ENCODE measurements around the gene KPNA1. TPM values are rescaled to one million over a fixed set of nuclear protein-coding genes. Genes with fewer than 3 reads are reported as not detected.
A peak's percentile ranks its signal among the peaks of the same experiment; 100 is the strongest.

The KPNA1 gene
- total RNA-seq, 1 donor from 2014 or later: 22.4 TPM

DNA sequence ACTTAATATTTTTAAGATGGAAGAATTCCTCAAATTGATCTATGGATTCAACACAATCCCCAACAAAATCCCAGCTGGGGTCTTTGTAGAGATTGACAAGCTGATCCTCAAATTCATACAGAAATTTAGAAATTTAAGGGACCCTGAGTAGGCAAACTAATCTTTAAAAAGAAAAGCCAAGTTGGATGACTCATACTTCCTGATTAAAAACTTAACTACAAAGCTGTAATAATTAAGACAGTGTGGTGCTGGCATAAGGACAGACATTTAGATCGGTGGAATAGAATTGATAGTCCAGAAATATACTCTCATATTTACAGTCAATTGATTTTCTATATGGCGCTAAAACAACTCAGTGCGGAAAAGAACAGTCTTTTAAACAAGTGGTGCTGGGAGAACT lies 119.2 kb downstream of the KPNA1 start:
- no peak overlapping the region for H3K4me3 ChIP-seq (ENCODE audit: low read length in 3 of 3)
- H3K9ac ChIP-seq (ENCODE audit: low read depth in 1 of 3, low read length in 3 of 3): no peak overlapping the region
- no peak overlapping the region for H3K27ac ChIP-seq (ENCODE audit: low read depth, low read length)
- H3K36me3 ChIP-seq (ENCODE audit: control insufficient read depth in 3 of 3, insufficient read depth in 3 of 3, low read length in 3 of 3): no peaks in the 10 kb centered on the region
- H3K4me1 ChIP-seq (ENCODE audit: control insufficient read depth in 3 of 3, insufficient read depth in 3 of 3, low read length in 3 of 3): peaks cover 0 to 2% (median 0%) of the 10 kb centered on the region in 3 donors
- no peaks in the 10 kb centered on the region for H3K27me3 ChIP-seq (ENCODE audit: control insufficient read depth in 3 of 3, insufficient read depth in 3 of 3, low read length in 3 of 3)
- no peaks in the 10 kb centered on the region for H3K9me3 ChIP-seq (ENCODE audit: control insufficient read depth in 3 of 3, low read length in 3 of 3)

DNA sequence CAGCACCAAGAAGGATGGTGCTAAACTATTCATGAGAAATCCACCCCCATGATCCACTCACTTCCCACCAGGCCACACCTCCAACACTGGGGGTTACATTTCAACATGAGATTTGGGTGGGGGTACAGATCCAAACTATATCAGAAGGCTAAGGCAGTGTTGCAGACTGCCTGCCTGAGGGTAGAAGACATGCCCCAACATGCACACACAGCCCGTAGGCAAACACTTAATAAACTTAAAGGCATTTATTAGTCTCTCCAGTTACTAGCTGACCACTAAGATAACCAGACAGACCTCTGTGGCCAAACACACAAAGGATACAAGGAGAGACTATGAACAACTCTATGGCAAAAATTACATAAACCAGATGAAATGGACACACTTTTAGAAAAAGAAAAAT lies 120.6 kb downstream of the KPNA1 start:
- peaks cover 0 to 2% (median 0%) of the 10 kb centered on the region in 3 donors for H3K4me1 ChIP-seq (ENCODE audit: control insufficient read depth in 3 of 3, insufficient read depth in 3 of 3, low read length in 3 of 3)
- H3K9ac ChIP-seq (ENCODE audit: low read depth in 1 of 3, low read length in 3 of 3): no peak overlapping the region
- no peaks in the 10 kb centered on the region for H3K27me3 ChIP-seq (ENCODE audit: control insufficient read depth in 3 of 3, insufficient read depth in 3 of 3, low read length in 3 of 3)

DNA sequence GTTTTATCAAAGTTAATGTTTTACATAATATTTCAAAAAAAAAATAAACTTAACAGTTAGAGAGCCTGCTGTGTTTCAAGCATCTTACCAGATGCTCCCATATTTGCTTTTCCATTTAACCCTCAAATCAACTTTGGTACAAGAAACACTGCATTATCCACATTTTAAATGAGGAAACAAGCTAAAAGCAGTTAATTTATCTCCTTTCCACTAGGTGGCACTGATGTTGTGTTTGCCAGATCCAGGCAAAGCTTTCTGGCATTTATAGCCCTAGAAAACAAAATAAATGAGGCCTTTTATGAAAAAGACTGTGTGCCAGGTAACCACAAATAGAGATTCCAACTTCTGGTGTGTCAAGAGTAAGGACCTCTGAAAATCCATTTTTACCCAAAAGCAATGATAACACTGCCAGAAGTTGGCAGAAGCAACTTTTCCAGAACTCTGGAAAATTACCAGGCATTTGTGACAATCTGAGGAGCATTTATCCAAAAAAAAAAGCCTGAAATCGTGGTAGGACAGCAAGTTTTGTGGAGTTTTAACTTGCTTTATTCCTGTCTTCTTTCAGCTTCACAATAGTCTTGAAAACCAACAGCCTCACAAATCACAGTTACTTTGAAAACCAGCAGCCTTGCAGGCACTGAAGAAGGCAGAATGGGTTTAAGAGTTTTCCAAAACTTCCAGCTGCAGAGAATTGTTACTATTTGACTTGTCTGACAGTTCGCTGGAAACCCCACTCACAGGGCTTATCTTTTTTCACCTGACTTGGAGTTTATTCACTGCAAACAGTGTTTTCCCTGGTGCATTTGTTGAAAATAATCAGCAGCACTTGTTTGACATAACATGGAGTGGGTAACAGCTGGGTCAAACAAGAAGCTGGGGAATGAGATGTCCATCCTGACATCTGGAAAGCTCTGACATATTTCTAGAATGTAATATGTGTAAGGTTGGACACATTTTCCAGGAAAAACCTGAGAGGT lies 121.6 kb downstream of the KPNA1 start:
- no peaks in the 10 kb centered on the region for H3K36me3 ChIP-seq (ENCODE audit: control insufficient read depth in 3 of 3, insufficient read depth in 3 of 3, low read length in 3 of 3)
- H3K4me1 ChIP-seq (ENCODE audit: control insufficient read depth in 3 of 3, insufficient read depth in 3 of 3, low read length in 3 of 3): peaks cover 0 to 2% (median 0%) of the 10 kb centered on the region in 3 donors
- peak overlapping the region in 1 of 3 donors; percentile 16 for H3K9ac ChIP-seq (ENCODE audit: low read depth in 1 of 3, low read length in 3 of 3)
- no peaks in the 10 kb centered on the region for H3K9me3 ChIP-seq (ENCODE audit: control insufficient read depth in 3 of 3, low read length in 3 of 3)
- no peak overlapping the region for H3K4me3 ChIP-seq (ENCODE audit: low read length in 3 of 3)
- H3K27ac ChIP-seq (ENCODE audit: low read depth, low read length): no peak overlapping the region
- no peaks in the 10 kb centered on the region for H3K27me3 ChIP-seq (ENCODE audit: control insufficient read depth in 3 of 3, insufficient read depth in 3 of 3, low read length in 3 of 3)

More for the DNA sequence above, 120.6 kb downstream of the KPNA1 start:
- Histone ChIP-seq H3K4me3 (ENCODE audit: low read length in 3 of 3) (no peak overlapping the region), H3K27ac (ENCODE audit: low read depth, low read length) (no peak overlapping the region), H3K36me3 (ENCODE audit: control insufficient read depth in 3 of 3, insufficient read depth in 3 of 3, low read length in 3 of 3) (no peaks in the 10 kb centered on the region), H3K9me3 (ENCODE audit: control insufficient read depth in 3 of 3, low read length in 3 of 3) (no peaks in the 10 kb centered on the region)

DNA sequence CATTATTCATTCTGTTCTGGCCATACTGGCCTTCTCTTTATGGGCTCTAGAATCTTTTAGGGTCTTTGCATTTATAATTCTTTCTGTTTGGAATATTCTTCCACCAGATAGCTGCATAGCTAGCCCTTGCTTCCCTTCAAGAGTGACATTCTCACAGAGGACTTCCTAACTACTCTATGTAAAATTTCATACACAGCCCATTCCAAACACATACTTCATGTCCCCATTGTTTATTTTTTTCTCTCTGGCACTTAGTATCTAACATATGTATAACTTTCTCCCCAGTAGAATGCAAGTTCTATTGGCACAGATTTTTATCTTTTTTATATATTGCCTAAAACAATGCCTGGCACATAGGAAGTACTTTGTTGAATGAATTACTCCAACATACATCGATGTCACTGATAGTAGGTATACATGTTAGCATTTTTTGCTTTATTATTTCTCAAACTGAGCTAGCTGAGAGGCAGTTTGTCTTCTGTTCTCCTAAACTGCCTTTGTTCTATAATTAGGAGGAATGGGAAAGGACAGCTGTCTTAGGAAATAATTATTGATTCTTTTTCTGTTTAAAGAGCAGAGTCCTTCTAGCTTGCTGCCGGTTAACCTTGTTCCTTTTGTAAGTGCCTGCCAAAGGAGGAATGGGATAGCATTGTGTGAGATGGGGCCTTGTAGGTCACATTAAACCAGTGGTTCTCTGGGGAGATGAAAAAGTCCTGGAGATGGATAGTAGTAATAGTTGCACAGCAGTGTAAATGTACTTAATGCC lies 122.9 kb downstream of the KPNA1 start:
- Histone ChIP-seq H3K4me1 (ENCODE audit: control insufficient read depth in 3 of 3, insufficient read depth in 3 of 3, low read length in 3 of 3) (peaks cover 0 to 2% (median 0%) of the 10 kb centered on the region in 3 donors), H3K9me3 (ENCODE audit: control insufficient read depth in 3 of 3, low read length in 3 of 3) (no peaks in the 10 kb centered on the region), H3K4me3 (ENCODE audit: low read length in 3 of 3) (no peak overlapping the region), H3K27me3 (ENCODE audit: control insufficient read depth in 3 of 3, insufficient read depth in 3 of 3, low read length in 3 of 3) (no peaks in the 10 kb centered on the region), H3K36me3 (ENCODE audit: control insufficient read depth in 3 of 3, insufficient read depth in 3 of 3, low read length in 3 of 3) (no peaks in the 10 kb centered on the region), H3K9ac (ENCODE audit: low read depth in 1 of 3, low read length in 3 of 3) (peak overlapping the region in 1 of 3 donors; percentile 15), H3K27ac (ENCODE audit: low read depth, low read length) (no peak overlapping the region)

DNA sequence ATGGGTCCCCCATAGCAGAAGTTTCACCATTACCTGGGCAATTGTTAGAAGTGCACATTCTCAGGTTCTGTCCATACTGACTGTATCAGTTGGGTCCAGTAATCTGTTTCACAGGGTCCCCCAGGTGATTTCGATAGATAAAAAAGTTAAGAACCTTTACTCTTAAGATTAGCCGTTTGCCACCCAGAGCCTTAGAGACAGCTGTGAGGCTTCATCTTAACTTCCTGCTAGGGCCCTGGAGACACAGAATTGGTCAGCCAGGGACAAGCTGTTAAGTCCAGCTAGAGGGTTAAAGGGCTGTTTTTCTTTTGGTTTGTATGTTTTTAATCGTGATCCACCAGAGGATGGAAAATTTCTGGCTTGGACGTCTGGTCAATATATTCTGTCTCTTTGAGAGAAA lies 124.1 kb downstream of the KPNA1 start:
- H3K27me3 ChIP-seq (ENCODE audit: control insufficient read depth in 3 of 3, insufficient read depth in 3 of 3, low read length in 3 of 3): no peaks in the 10 kb centered on the region
- H3K9ac ChIP-seq (ENCODE audit: low read depth in 1 of 3, low read length in 3 of 3): no peak overlapping the region
- no peaks in the 10 kb centered on the region for H3K36me3 ChIP-seq (ENCODE audit: control insufficient read depth in 3 of 3, insufficient read depth in 3 of 3, low read length in 3 of 3)
- no peak overlapping the region for H3K4me3 ChIP-seq (ENCODE audit: low read length in 3 of 3)
- H3K9me3 ChIP-seq (ENCODE audit: control insufficient read depth in 3 of 3, low read length in 3 of 3): no peaks in the 10 kb centered on the region
- H3K27ac ChIP-seq (ENCODE audit: low read depth, low read length): no peak overlapping the region
- peaks cover 0 to 2% (median 0%) of the 10 kb centered on the region in 3 donors for H3K4me1 ChIP-seq (ENCODE audit: control insufficient read depth in 3 of 3, insufficient read depth in 3 of 3, low read length in 3 of 3)

DNA sequence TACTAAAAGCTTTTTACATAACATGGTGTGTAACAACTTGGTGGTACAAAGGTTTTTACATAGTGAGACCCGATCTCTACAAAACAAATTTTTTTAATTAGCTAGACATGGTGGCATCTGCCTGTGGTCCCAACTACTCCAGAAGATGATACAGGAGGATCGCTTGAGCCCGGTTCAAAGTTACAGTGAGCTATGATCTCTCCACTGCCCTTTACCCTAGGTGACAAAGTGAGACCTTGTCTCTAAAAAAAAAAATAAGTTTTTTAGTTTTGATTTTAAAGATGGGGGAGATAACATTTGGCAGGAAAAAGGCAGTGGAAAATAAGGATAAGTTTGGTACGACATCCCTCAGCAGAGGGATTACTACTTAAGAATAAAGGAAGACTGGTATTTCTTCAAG lies 124.8 kb downstream of the KPNA1 start:
- no peaks in the 10 kb centered on the region for H3K36me3 ChIP-seq (ENCODE audit: control insufficient read depth in 3 of 3, insufficient read depth in 3 of 3, low read length in 3 of 3)
- H3K9ac ChIP-seq (ENCODE audit: low read depth in 1 of 3, low read length in 3 of 3): no peak overlapping the region
- H3K9me3 ChIP-seq (ENCODE audit: control insufficient read depth in 3 of 3, low read length in 3 of 3): no peaks in the 10 kb centered on the region
- peaks cover 0 to 3% (median 0%) of the 10 kb centered on the region in 3 donors for H3K4me1 ChIP-seq (ENCODE audit: control insufficient read depth in 3 of 3, insufficient read depth in 3 of 3, low read length in 3 of 3)
- H3K27ac ChIP-seq (ENCODE audit: low read depth, low read length): no peak overlapping the region
- H3K27me3 ChIP-seq (ENCODE audit: control insufficient read depth in 3 of 3, insufficient read depth in 3 of 3, low read length in 3 of 3): no peaks in the 10 kb centered on the region
- no peak overlapping the region for H3K4me3 ChIP-seq (ENCODE audit: low read length in 3 of 3)

DNA sequence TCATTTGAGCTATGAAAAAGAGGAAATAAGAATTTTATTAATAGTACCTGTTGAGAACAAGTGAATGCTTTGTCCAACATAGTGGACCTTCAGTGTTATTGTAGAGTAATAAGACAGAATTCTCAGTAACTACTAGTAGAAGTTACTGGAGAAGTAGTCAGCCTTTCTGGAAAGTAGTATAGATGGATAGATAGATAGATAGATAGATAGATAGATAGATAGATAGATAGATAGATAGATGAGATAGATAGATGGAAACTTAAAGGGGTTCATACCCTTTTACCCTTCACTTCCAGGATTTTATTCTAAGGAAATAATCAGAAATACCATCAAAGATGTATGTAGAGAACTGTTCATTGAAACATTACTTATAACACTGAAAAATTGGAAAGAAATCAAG lies 125.5 kb downstream of the KPNA1 start:
- Histone ChIP-seq H3K9ac (ENCODE audit: low read depth in 1 of 3, low read length in 3 of 3) (no peak overlapping the region), H3K4me3 (ENCODE audit: low read length in 3 of 3) (no peak overlapping the region), H3K9me3 (ENCODE audit: control insufficient read depth in 3 of 3, low read length in 3 of 3) (no peaks in the 10 kb centered on the region), H3K4me1 (ENCODE audit: control insufficient read depth in 3 of 3, insufficient read depth in 3 of 3, low read length in 3 of 3) (peaks cover 0 to 9% (median 3%) of the 10 kb centered on the region in 3 donors), H3K36me3 (ENCODE audit: control insufficient read depth in 3 of 3, insufficient read depth in 3 of 3, low read length in 3 of 3) (no peaks in the 10 kb centered on the region), H3K27me3 (ENCODE audit: control insufficient read depth in 3 of 3, insufficient read depth in 3 of 3, low read length in 3 of 3) (no peaks in the 10 kb centered on the region), H3K27ac (ENCODE audit: low read depth, low read length) (no peak overlapping the region)

DNA sequence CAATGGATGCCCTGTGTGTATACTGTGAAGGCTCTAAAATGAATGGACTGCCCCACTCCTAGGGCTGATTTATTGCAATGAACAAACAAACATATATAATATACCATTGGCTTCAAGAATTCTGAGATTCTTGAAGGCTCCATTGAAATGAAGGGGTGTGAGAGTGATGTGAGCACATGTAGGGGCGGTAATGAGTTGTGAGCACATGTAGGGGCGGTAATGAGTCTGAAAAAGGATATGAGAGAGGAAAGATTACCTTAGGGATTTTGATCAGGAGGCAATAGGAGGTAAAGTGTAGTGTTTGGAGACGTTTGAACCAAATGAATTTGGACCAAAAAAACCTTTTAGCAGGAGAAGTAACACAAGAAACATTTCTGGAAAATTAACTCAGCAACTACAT lies 127.0 kb downstream of the KPNA1 start:
- Histone ChIP-seq H3K27ac (ENCODE audit: low read depth, low read length) (no peak overlapping the region), H3K27me3 (ENCODE audit: control insufficient read depth in 3 of 3, insufficient read depth in 3 of 3, low read length in 3 of 3) (no peaks in the 10 kb centered on the region), H3K36me3 (ENCODE audit: control insufficient read depth in 3 of 3, insufficient read depth in 3 of 3, low read length in 3 of 3) (no peaks in the 10 kb centered on the region), H3K4me1 (ENCODE audit: control insufficient read depth in 3 of 3, insufficient read depth in 3 of 3, low read length in 3 of 3) (peaks cover 0 to 11% (median 3%) of the 10 kb centered on the region in 3 donors), H3K4me3 (ENCODE audit: low read length in 3 of 3) (no peak overlapping the region), H3K9ac (ENCODE audit: low read depth in 1 of 3, low read length in 3 of 3) (no peak overlapping the region), H3K9me3 (ENCODE audit: control insufficient read depth in 3 of 3, low read length in 3 of 3) (no peaks in the 10 kb centered on the region)

DNA sequence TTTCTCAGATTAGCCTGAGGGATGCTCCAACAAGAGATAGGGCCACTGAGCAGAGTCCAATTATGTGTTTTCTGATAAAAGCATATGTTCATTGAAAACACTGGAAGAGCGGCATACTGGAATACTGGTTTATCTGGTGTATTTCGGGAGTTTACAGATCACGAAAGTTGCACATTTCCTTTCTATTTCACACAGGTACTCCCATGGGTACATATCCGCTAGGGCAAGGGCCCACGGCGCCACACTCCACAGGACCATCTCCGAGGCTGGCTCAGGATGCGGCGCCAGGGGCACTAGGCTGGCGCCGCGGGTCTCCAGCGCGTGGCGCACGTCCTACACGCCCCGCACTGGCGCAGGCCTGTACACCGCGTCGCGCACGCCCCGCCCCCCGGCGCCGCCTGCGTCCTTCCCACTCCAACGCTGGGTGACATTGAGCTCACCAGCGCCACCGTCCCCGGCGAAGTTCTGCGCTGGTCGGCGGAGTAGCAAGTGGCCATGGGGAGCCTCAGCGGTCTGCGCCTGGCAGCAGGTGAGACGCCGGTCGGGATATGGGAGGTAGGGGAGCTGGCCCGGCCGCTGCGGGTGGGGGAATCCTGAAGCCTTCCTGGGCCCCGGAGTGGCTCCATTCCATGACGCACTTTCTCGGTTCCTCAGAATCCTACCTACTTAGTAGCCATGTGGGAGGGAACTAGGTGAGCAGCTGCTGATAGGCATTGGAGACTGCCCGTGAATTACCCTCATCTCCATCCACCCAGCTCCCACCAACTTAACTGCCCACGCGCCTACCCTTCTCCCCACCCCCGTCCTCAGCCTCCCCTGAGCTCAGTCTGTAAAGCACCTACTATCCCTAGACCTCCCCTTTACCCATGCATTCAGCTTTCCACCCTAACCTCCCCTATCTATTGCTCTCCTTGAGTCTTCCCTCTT lies 130.7 kb downstream of the KPNA1 start, which contains the start of gene FAM162A:
TSS of gene FAM162A (plus strand) at position 412 of the 927 bp plus-strand sequence. CDS start at position 496, 84 bp downstream.
- Histone ChIP-seq H3K4me3 (ENCODE audit: low read length in 3 of 3) (peak within 1 kb of the TSS; percentile 85 to 96 (median 94)), H3K4me1 (ENCODE audit: control insufficient read depth in 3 of 3, insufficient read depth in 3 of 3, low read length in 3 of 3) (peaks cover 4 to 18% (median 6%) of the 10 kb centered on the region in 3 donors), H3K27ac (ENCODE audit: low read depth, low read length) (peak within 1 kb of the TSS; percentile 92), H3K27me3 (ENCODE audit: control insufficient read depth in 3 of 3, insufficient read depth in 3 of 3, low read length in 3 of 3) (no peaks in the 10 kb centered on the region), H3K36me3 (ENCODE audit: control insufficient read depth in 3 of 3, insufficient read depth in 3 of 3, low read length in 3 of 3) (no peaks in the 10 kb centered on the region), H3K9ac (ENCODE audit: low read depth in 1 of 3, low read length in 3 of 3) (peak within 1 kb of the TSS; percentile 90 to 93 (median 91)), H3K9me3 (ENCODE audit: control insufficient read depth in 3 of 3, low read length in 3 of 3) (no peaks in the 10 kb centered on the region)

All from skeletal muscle tissue (tissue), 4 donors.